ENCODE measurements around the gene LRRC3C. TPM values are rescaled to one million over a fixed set of nuclear protein-coding genes. Genes with fewer than 3 reads are reported as not detected.

The LRRC3C gene
- total RNA-seq, 1 donor from 2014 or later, result not detected

- TF ChIP-seq CTCF (IDR thresholded peaks at IDR 0.05), result no peak
- peaks cover 14% of the 10 kb centered on the region for H3K4me1 Mint-ChIP-seq (ENCODE audit: unreplicated experiment)
- H3K36me3 Mint-ChIP-seq (ENCODE audit: unreplicated experiment), result no peaks in the 10 kb centered on the region
- H3K27ac Mint-ChIP-seq (ENCODE audit: unreplicated experiment), result no peak overlapping the region
- no peaks in the 10 kb centered on the region for H3K9me3 Mint-ChIP-seq (ENCODE audit: unreplicated experiment)
- no peak for DNase-seq (ENCODE audit: extremely low spot score, unreplicated experiment)
- H3K27me3 Mint-ChIP-seq (ENCODE audit: unreplicated experiment), result peaks cover 3% of the 10 kb centered on the region
- no peak overlapping the region for H3K4me3 Mint-ChIP-seq (ENCODE audit: unreplicated experiment)
Observed at GRCh38 chr17:39949028-39949427, 21.5 kb downstream of the LRRC3C start.

DNA sequence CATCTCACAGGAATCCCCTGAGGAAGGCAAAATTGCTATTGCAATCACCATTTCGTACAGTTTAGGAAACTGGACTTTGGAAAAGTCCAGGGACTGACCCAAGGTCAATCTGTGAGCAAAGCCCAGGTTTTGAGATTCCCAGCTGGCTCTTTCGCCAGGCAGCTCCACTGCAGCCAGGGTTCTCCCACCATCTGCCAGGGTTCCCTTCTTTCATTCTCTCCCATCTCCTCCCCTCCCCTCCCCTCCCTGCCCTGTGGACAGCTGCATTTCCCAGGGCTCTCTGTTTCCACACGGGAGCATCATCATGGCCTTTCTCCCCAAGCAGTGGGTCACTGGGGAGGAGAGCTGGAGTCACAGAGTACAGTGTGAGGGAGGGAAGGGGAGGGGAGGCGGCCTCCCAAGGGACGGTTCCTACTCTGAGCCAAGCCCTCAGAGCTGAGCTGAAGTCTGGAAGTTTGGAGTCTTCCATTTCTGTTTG is 23.4 kb downstream of the LRRC3C start:
- H3K36me3 Mint-ChIP-seq (ENCODE audit: unreplicated experiment), result no peaks in the 10 kb centered on the region
- H3K4me1 Mint-ChIP-seq (ENCODE audit: unreplicated experiment), result peaks cover 14% of the 10 kb centered on the region
- no peak for TF ChIP-seq CTCF (IDR thresholded peaks at IDR 0.05)
- no peak overlapping the region for H3K27ac Mint-ChIP-seq (ENCODE audit: unreplicated experiment)
- no peak overlapping the region for H3K4me3 Mint-ChIP-seq (ENCODE audit: unreplicated experiment)
- no peak for DNase-seq (ENCODE audit: extremely low spot score, unreplicated experiment)
- H3K9me3 Mint-ChIP-seq (ENCODE audit: unreplicated experiment), result no peaks in the 10 kb centered on the region
- peaks cover 5% of the 10 kb centered on the region for H3K27me3 Mint-ChIP-seq (ENCODE audit: unreplicated experiment)

DNA sequence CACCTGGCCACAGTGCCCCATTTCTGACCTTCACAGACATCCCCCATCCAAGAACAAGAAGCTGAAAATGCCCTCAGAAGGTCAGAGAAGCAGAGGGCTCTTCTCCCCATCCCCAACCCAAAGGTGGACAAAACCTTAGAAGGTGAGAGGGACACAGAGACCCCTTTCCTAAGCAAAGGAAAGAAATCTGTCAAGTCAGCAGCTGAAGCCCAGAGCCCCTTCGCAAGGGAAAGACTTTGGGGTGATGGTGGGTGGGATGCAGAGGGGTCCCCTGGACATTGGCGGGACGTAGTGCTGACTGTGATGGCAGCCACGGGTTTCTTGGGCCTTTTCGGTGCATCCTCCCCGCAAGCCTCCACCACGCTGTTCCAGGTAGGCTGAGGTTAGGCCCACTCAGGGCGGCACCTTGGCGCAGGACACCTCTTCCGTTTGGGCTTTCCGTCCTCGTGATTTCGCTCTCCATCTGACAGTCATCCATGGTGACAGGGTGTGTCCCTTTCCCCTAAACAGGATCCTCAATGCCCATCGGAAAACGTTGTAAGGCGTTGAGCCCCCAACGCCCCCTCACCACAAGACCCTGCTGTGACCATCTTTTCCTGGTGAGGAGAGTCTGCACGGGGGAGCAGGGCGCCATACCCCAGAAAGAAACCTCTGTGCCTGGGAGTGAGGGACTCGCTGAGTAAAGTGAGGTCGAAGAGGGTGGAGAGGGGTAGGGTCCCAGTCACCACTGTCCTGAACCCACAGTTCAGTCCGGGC is 24.6 kb downstream of the LRRC3C start:
- Mint-ChIP-seq H3K36me3 (ENCODE audit: unreplicated experiment) (no peaks in the 10 kb centered on the region), H3K4me3 (ENCODE audit: unreplicated experiment) (peak overlapping the region; percentile 62), H3K4me1 (ENCODE audit: unreplicated experiment) (peaks cover 14% of the 10 kb centered on the region), H3K27ac (ENCODE audit: unreplicated experiment) (no peak overlapping the region), H3K27me3 (ENCODE audit: unreplicated experiment) (peaks cover 2% of the 10 kb centered on the region), H3K9me3 (ENCODE audit: unreplicated experiment) (no peaks in the 10 kb centered on the region)
- DNase-seq (ENCODE audit: extremely low spot score, unreplicated experiment), result no peak
- TF ChIP-seq CTCF (IDR thresholded peaks at IDR 0.05), result no peak

GRCh38 chr17:39952680-39953470 is 25.3 kb downstream of the LRRC3C start:
- no peaks in the 10 kb centered on the region for H3K36me3 Mint-ChIP-seq (ENCODE audit: unreplicated experiment)
- H3K27ac Mint-ChIP-seq (ENCODE audit: unreplicated experiment), result peak overlapping the region; percentile 38
- TF ChIP-seq CTCF (IDR thresholded peaks at IDR 0.05), result no peak

DNA sequence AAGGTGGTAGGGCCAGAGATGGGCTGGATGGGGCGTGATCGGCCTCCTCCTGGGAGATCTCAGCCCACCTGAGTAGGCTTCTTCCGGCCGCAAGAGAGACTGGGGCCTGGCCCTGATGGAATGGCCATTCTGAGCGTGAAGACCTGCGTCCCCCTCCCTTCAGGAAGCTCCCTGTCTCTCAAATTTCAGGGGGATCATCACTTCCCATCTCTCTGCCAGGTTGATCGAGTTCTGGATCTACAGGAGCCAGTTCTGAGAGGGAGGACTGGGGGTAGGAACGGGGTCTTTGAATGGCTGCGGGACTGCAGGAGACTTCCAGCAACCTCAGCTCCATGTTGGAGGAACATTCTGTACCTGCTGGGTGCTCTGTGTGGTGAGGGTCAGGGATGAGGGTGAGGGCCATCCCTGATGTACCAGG is 25.9 kb downstream of the LRRC3C start:
- Mint-ChIP-seq H3K9me3 (ENCODE audit: unreplicated experiment) (no peaks in the 10 kb centered on the region), H3K27me3 (ENCODE audit: unreplicated experiment) (peaks cover 2% of the 10 kb centered on the region), H3K4me1 (ENCODE audit: unreplicated experiment) (peaks cover 14% of the 10 kb centered on the region), H3K27ac (ENCODE audit: unreplicated experiment) (peak overlapping the region; percentile 38), H3K4me3 (ENCODE audit: unreplicated experiment) (peak overlapping the region; percentile 70), H3K36me3 (ENCODE audit: unreplicated experiment) (no peaks in the 10 kb centered on the region)
- no peak for TF ChIP-seq CTCF (IDR thresholded peaks at IDR 0.05)
- no peak for DNase-seq (ENCODE audit: extremely low spot score, unreplicated experiment)

More at GRCh38 chr17:39952680-39953470, 25.3 kb downstream of the LRRC3C start:
- no peaks in the 10 kb centered on the region for H3K9me3 Mint-ChIP-seq (ENCODE audit: unreplicated experiment)
- peaks cover 2% of the 10 kb centered on the region for H3K27me3 Mint-ChIP-seq (ENCODE audit: unreplicated experiment)
- peak; percentile 97 for DNase-seq (ENCODE audit: extremely low spot score, unreplicated experiment)
- H3K4me3 Mint-ChIP-seq (ENCODE audit: unreplicated experiment), result peak overlapping the region; percentile 70
- peaks cover 14% of the 10 kb centered on the region for H3K4me1 Mint-ChIP-seq (ENCODE audit: unreplicated experiment)

All from osteocyte (in vitro differentiated cells).